H1 (cell line): ENCODE measurements around the gene ELANE. TPM values are rescaled to one million over a fixed set of nuclear protein-coding genes. Genes with fewer than 3 reads are reported as not detected.

ENCODE experiments used
- ATF3 ChIP-seq: IDR thresholded peaks from 2 replicates; pipeline ENCODE4 v1.6.1; 2011; ENCODE audit warnings: low read depth, mild to moderate bottlenecking, low read length; ENCODE audit not compliant: insufficient read depth
- CBX8 ChIP-seq: fragments of 300-800, 300-1000 bp; sonication (generic); IDR thresholded peaks from 2 replicates; pipeline ENCODE4 v1.7.1; 2016; ENCODE audit warnings: low read depth, low read length, borderline replicate concordance
- HDAC2 ChIP-seq, 2 experiments: fragments of 300-600 bp in 1 of 2; sonication (generic) in 1 of 2; IDR thresholded peaks; 2 replicates each; pipeline ENCODE4 v1.6.1; 2011 to 2012; ENCODE audit warnings: low read depth in 2 of 2, low read length in 2 of 2, mild to moderate bottlenecking in 2 of 2, moderate library complexity in 2 of 2, borderline replicate concordance in 1 of 2, inconsistent platforms in 1 of 2
- NRF1 ChIP-seq: IDR thresholded peaks from 2 replicates; pipeline ENCODE4 v1.6.1; 2011; ENCODE audit warnings: mild to moderate bottlenecking, low read depth, low read length, improper control_type of control experiment
- RFX5 ChIP-seq: IDR thresholded peaks from 2 replicates; pipeline ENCODE4 v1.6.1; 2011; ENCODE audit warnings: low read depth, low read length, improper control_type of control experiment, borderline replicate concordance
- SRF ChIP-seq: IDR thresholded peaks from 2 replicates; pipeline ENCODE4 v1.6.1; 2011; ENCODE audit warnings: mild to moderate bottlenecking, low read depth, low read length, moderate library complexity
- SUZ12 ChIP-seq: fragments of 200-600 bp; sonication (generic); IDR thresholded peaks from 2 replicates; pipeline ENCODE4 v1.6.1; 2012; ENCODE audit warnings: mild to moderate bottlenecking, inconsistent platforms, low read length, moderate library complexity, mixed read lengths
- polyA plus RNA-seq, 7 experiments: library from polyadenylated mRNA; depleted of rRNA in 3 of 7; stranded (reverse) in 5 of 7; unstranded in 2 of 7; fragments of >200 nt in 5 of 7; fragments of 200-250 nt in 2 of 7; gene quantifications; 1 replicate in 5 of 7; 2 replicates in 1 of 7; 4 replicates in 1 of 7; pipeline versions ENCODE4 v1.2.1 to v1.2.3, GENCODE V29; 2011 to 2013; ENCODE audit warnings: missing spikeins in 2 of 7, mixed read lengths in 2 of 7
- total RNA-seq: library from RNA; stranded (reverse); fragmentation: NEBNext Ultra II Directional; extraction: Animal tissue kit (Norgen Biotek cat#: 25700); gene quantifications from 2 replicates; pipeline ENCODE4 v1.2.1, GENCODE V29; 2021
- TF ChIP-seq, protein P1 (sequence below): fragments of 300-600 bp; sonication (generic); IDR thresholded peaks from 2 replicates; pipeline ENCODE4 v1.7.1; 2012; ENCODE audit warnings: low read length, moderate library complexity, mild to moderate bottlenecking, inconsistent platforms; ENCODE audit not compliant: insufficient replicate concordance

ELANE gene
- total and polyA plus RNA-seq, 2 of the 8 experiments (the other 6 are each of a cell fraction or from before 2014, with no cell fraction given) = not detected

- TF ChIP-seq, protein P1, sequence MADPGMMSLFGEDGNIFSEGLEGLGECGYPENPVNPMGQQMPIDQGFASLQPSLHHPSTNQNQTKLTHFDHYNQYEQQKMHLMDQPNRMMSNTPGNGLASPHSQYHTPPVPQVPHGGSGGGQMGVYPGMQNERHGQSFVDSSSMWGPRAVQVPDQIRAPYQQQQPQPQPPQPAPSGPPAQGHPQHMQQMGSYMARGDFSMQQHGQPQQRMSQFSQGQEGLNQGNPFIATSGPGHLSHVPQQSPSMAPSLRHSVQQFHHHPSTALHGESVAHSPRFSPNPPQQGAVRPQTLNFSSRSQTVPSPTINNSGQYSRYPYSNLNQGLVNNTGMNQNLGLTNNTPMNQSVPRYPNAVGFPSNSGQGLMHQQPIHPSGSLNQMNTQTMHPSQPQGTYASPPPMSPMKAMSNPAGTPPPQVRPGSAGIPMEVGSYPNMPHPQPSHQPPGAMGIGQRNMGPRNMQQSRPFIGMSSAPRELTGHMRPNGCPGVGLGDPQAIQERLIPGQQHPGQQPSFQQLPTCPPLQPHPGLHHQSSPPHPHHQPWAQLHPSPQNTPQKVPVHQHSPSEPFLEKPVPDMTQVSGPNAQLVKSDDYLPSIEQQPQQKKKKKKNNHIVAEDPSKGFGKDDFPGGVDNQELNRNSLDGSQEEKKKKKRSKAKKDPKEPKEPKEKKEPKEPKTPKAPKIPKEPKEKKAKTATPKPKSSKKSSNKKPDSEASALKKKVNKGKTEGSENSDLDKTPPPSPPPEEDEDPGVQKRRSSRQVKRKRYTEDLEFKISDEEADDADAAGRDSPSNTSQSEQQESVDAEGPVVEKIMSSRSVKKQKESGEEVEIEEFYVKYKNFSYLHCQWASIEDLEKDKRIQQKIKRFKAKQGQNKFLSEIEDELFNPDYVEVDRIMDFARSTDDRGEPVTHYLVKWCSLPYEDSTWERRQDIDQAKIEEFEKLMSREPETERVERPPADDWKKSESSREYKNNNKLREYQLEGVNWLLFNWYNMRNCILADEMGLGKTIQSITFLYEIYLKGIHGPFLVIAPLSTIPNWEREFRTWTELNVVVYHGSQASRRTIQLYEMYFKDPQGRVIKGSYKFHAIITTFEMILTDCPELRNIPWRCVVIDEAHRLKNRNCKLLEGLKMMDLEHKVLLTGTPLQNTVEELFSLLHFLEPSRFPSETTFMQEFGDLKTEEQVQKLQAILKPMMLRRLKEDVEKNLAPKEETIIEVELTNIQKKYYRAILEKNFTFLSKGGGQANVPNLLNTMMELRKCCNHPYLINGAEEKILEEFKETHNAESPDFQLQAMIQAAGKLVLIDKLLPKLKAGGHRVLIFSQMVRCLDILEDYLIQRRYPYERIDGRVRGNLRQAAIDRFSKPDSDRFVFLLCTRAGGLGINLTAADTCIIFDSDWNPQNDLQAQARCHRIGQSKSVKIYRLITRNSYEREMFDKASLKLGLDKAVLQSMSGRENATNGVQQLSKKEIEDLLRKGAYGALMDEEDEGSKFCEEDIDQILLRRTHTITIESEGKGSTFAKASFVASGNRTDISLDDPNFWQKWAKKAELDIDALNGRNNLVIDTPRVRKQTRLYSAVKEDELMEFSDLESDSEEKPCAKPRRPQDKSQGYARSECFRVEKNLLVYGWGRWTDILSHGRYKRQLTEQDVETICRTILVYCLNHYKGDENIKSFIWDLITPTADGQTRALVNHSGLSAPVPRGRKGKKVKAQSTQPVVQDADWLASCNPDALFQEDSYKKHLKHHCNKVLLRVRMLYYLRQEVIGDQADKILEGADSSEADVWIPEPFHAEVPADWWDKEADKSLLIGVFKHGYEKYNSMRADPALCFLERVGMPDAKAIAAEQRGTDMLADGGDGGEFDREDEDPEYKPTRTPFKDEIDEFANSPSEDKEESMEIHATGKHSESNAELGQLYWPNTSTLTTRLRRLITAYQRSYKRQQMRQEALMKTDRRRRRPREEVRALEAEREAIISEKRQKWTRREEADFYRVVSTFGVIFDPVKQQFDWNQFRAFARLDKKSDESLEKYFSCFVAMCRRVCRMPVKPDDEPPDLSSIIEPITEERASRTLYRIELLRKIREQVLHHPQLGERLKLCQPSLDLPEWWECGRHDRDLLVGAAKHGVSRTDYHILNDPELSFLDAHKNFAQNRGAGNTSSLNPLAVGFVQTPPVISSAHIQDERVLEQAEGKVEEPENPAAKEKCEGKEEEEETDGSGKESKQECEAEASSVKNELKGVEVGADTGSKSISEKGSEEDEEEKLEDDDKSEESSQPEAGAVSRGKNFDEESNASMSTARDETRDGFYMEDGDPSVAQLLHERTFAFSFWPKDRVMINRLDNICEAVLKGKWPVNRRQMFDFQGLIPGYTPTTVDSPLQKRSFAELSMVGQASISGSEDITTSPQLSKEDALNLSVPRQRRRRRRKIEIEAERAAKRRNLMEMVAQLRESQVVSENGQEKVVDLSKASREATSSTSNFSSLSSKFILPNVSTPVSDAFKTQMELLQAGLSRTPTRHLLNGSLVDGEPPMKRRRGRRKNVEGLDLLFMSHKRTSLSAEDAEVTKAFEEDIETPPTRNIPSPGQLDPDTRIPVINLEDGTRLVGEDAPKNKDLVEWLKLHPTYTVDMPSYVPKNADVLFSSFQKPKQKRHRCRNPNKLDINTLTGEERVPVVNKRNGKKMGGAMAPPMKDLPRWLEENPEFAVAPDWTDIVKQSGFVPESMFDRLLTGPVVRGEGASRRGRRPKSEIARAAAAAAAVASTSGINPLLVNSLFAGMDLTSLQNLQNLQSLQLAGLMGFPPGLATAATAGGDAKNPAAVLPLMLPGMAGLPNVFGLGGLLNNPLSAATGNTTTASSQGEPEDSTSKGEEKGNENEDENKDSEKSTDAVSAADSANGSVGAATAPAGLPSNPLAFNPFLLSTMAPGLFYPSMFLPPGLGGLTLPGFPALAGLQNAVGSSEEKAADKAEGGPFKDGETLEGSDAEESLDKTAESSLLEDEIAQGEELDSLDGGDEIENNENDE = no peak
- TF ChIP-seq SUZ12 (no peak), HDAC2 (IDR thresholded peaks at IDR 0.05; ENCODE audit: borderline replicate concordance in 1 of 2, low read depth in 2 of 2, low read length in 2 of 2) (no peak), NRF1 (no peak), CBX8 (no peak), ATF3 (no peak), RFX5 (no peak), SRF (no peak)
Observed at GRCh38 chr19:901216-902092, 49.4 kb downstream of the ELANE start (continued).
